WTC11 (cell line): ENCODE results near the gene NKAIN2. TPM values are rescaled to one million over a fixed set of nuclear protein-coding genes. Genes with fewer than 3 reads are reported as not detected.

ENCODE experiments used
- ATAC-seq: fragments of 200-7000 bp; cut with Tn5 transposase; 2 replicates; pipeline ENCODE4 v1.10.0; 2021; ENCODE audit warnings: mild to moderate bottlenecking, moderate library complexity
- CTCF ChIA-PET: fragments of 300-600 bp; sonication (Branson Sonifier 250); formaldehyde crosslinking; loops from one replicate; lab custom pipeline; 2021; ENCODE audit warnings: antibody characterized with exemption; lab: Charles Lee
- POLR2A ChIA-PET: fragments of 350-600 bp; sonication (Branson Sonifier 250); formaldehyde crosslinking; loops from one replicate; lab custom pipeline; 2021; ENCODE audit warnings: antibody characterized with exemption; lab: Charles Lee
- DNase-seq: peaks from one replicate; pipeline ENCODE4 v3.0.0; 2021; ENCODE audit warnings: low spot score
- H3K27ac Mint-ChIP-seq: 2 replicates; pipeline ENCODE4 v1.8.0; 2021; ENCODE audit warnings: mixed read lengths
- H3K27me3 Mint-ChIP-seq: 2 replicates; pipeline ENCODE4 v1.8.0; 2021; ENCODE audit warnings: low read depth, mild to moderate bottlenecking, moderate library complexity, mixed read lengths
- H3K36me3 Mint-ChIP-seq: 2 replicates; pipeline ENCODE4 v1.8.0; 2021; ENCODE audit warnings: mixed read lengths
- H3K4me1 Mint-ChIP-seq: 2 replicates; pipeline ENCODE4 v1.8.0; 2022; ENCODE audit warnings: mixed read lengths
- H3K4me3 Mint-ChIP-seq: 2 replicates; pipeline ENCODE4 v1.8.0; 2021; ENCODE audit warnings: mild to moderate bottlenecking, moderate library complexity, mixed read lengths
- H3K9me3 Mint-ChIP-seq: 2 replicates; pipeline ENCODE4 v1.8.0; 2021; ENCODE audit warnings: mixed read lengths
- ATF1 ChIP-seq: sonication (generic); formaldehyde crosslinking; IDR thresholded peaks from 2 replicates; pipeline ENCODE4 v1.8.1; 2023; ENCODE audit warnings: mild to moderate bottlenecking, moderate library complexity, missing genetic modification reagents
- CBFB ChIP-seq: sonication (generic); formaldehyde crosslinking; IDR thresholded peaks from 2 replicates; pipeline ENCODE4 v1.8.1; 2022; ENCODE audit warnings: mild to moderate bottlenecking, low read depth, missing genetic modification reagents
- ELF4 ChIP-seq: sonication (generic); formaldehyde crosslinking; IDR thresholded peaks from 2 replicates; pipeline ENCODE4 v1.8.1; 2022; ENCODE audit warnings: low read depth, mild to moderate bottlenecking, moderate library complexity, missing genetic modification reagents
- ESRRA ChIP-seq: sonication (generic); formaldehyde crosslinking; IDR thresholded peaks from 2 replicates; pipeline ENCODE4 v1.8.1; 2022; ENCODE audit warnings: mild to moderate bottlenecking, missing genetic modification reagents, borderline replicate concordance
- GTF2I ChIP-seq: fragments of 250-450 bp; sonication (Bioruptor Pico); conservative IDR thresholded peaks from 2 replicates; pipeline ENCODE4 v1.4.0; 2021; ENCODE audit warnings: mild to moderate bottlenecking
- MYBL2 ChIP-seq: sonication (generic); formaldehyde crosslinking; IDR thresholded peaks from 2 replicates; pipeline ENCODE4 v1.8.1; 2023; ENCODE audit warnings: mild to moderate bottlenecking, moderate library complexity, missing genetic modification reagents
- RORB ChIP-seq: fragments of 250-450 bp; sonication (Bioruptor Pico); IDR thresholded peaks from 2 replicates; pipeline ENCODE4 v1.9.0; 2021; ENCODE audit warnings: mild to moderate bottlenecking
- SP1 ChIP-seq: sonication (generic); formaldehyde crosslinking; conservative IDR thresholded peaks from 2 replicates; pipeline ENCODE4 v1.8.1; 2022; ENCODE audit warnings: missing genetic modification reagents
- TCF7 ChIP-seq: sonication (generic); formaldehyde crosslinking; IDR thresholded peaks from 2 replicates; pipeline ENCODE4 v1.8.0; 2022; ENCODE audit warnings: mild to moderate bottlenecking, low read depth, missing genetic modification reagents, moderate library complexity
- ZBTB21 ChIP-seq: sonication (generic); formaldehyde crosslinking; IDR thresholded peaks from 2 replicates; pipeline ENCODE4 v1.8.1; 2023; ENCODE audit warnings: mild to moderate bottlenecking, missing genetic modification reagents, borderline replicate concordance
- ZNF219 ChIP-seq: sonication (generic); formaldehyde crosslinking; IDR thresholded peaks from 2 replicates; pipeline ENCODE4 v1.8.0; 2023; ENCODE audit warnings: missing genetic modification reagents, mild to moderate bottlenecking, borderline replicate concordance
- ZNF396 ChIP-seq: fragments of 250-450 bp; sonication (Bioruptor Pico); IDR thresholded peaks from 2 replicates; pipeline ENCODE4 v1.8.0; 2021; ENCODE audit warnings: mild to moderate bottlenecking, moderate library complexity, borderline replicate concordance
- total RNA-seq: library from RNA; stranded (reverse); gene quantifications from 3 replicates; pipeline ENCODE4 v1.2.3, GENCODE V29; 2021
- TF ChIP-seq, protein P1 (sequence below): sonication (generic); formaldehyde crosslinking; conservative IDR thresholded peaks from 2 replicates; pipeline ENCODE4 v1.8.1; 2023; ENCODE audit warnings: mild to moderate bottlenecking, low read depth, missing genetic modification reagents, moderate library complexity
- TF ChIP-seq, protein P2 (sequence below): sonication (generic); formaldehyde crosslinking; IDR thresholded peaks from 2 replicates; pipeline ENCODE4 v1.8.0; 2023; ENCODE audit warnings: missing genetic modification reagents, mild to moderate bottlenecking, borderline replicate concordance
- TF ChIP-seq, protein P3 (sequence below): sonication (generic); formaldehyde crosslinking; IDR thresholded peaks from 2 replicates; pipeline ENCODE4 v1.8.0; 2023; ENCODE audit warnings: missing genetic modification reagents
- TF ChIP-seq, protein P4 (sequence below): sonication (generic); formaldehyde crosslinking; IDR thresholded peaks from 2 replicates; pipeline ENCODE4 v1.8.0; 2022; ENCODE audit warnings: mild to moderate bottlenecking, missing genetic modification reagents
- TF ChIP-seq, protein P5 (sequence below): sonication (generic); formaldehyde crosslinking; IDR thresholded peaks from 2 replicates; pipeline ENCODE4 v1.8.1; 2023; ENCODE audit warnings: mild to moderate bottlenecking, missing genetic modification reagents, borderline replicate concordance
- TF ChIP-seq, protein P6 (sequence below): sonication (generic); formaldehyde crosslinking; IDR thresholded peaks from 2 replicates; pipeline ENCODE4 v1.8.1; 2023; ENCODE audit warnings: mild to moderate bottlenecking, missing genetic modification reagents, moderate library complexity
- TF ChIP-seq, protein P7 (sequence below): sonication (generic); formaldehyde crosslinking; IDR thresholded peaks from 2 replicates; pipeline ENCODE4 v1.8.0; 2022; ENCODE audit warnings: mild to moderate bottlenecking, missing genetic modification reagents

NKAIN2 gene
- total RNA-seq, 1 experiment from 2014 or later: 0.33 TPM

DNA sequence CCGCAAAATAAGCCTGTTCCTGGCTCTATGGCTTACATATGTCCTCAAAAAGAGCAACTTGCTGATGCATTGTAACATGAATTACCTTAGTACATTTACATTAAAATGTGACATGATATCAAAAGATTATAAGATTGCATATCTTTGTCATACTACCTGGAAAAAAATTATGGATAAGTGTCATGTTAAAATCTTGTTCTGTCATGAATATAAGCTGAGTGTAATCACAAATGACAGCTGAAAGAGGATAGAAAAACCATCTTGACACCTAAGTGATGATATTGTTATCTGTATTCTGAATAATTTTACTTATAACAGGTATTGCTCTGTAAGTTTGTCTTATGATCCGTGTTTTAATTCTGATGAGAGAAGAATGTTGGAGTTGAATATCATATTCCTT is 655.6 kb downstream of the NKAIN2 start (continued):
- TF ChIP-seq SP1 (CRISPR knock-in tag) (no peak), ESRRA (CRISPR knock-in tag) (no peak)

DNA sequence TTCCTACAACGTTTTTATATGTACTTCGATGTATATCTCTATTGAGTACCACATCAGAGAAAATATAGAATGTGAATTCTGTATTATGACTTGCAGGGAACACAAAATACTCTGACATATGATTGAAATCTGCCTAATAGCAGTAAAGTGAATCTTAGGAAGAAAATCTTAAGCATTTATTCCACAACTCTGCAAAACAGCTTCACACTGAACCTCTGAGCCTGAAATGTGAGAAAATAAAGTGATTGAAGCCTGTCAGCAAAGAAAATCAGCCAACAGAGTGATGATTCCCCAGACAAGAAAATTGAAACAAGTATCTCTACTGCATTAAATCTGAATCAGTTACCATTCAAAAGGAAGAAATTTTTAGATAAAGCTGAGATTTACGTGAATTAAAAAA is 659.1 kb downstream of the NKAIN2 start:
- ATAC-seq (no peak), DNase-seq (no peak)
- CTCF ChIA-PET: no interaction called here
- H3K9me3 Mint-ChIP-seq: peaks cover 12% of the 10 kb centered on the region
- POLR2A ChIA-PET: no interaction called here
- no peaks in the 10 kb centered on the region for H3K4me1 Mint-ChIP-seq
- no peaks in the 10 kb centered on the region for H3K36me3 Mint-ChIP-seq
- H3K27ac Mint-ChIP-seq: no peak overlapping the region
- TF ChIP-seq GTF2I (CRISPR knock-in tag) (no peak), MYBL2 (no peak), ELF4 (CRISPR knock-in tag) (no peak), ATF1 (CRISPR knock-in tag) (no peak), RORB (CRISPR knock-in tag) (no peak), SP1 (CRISPR knock-in tag) (no peak), ZNF219 (no peak), CBFB (CRISPR knock-in tag) (no peak)
- TF ChIP-seq, protein P1, sequence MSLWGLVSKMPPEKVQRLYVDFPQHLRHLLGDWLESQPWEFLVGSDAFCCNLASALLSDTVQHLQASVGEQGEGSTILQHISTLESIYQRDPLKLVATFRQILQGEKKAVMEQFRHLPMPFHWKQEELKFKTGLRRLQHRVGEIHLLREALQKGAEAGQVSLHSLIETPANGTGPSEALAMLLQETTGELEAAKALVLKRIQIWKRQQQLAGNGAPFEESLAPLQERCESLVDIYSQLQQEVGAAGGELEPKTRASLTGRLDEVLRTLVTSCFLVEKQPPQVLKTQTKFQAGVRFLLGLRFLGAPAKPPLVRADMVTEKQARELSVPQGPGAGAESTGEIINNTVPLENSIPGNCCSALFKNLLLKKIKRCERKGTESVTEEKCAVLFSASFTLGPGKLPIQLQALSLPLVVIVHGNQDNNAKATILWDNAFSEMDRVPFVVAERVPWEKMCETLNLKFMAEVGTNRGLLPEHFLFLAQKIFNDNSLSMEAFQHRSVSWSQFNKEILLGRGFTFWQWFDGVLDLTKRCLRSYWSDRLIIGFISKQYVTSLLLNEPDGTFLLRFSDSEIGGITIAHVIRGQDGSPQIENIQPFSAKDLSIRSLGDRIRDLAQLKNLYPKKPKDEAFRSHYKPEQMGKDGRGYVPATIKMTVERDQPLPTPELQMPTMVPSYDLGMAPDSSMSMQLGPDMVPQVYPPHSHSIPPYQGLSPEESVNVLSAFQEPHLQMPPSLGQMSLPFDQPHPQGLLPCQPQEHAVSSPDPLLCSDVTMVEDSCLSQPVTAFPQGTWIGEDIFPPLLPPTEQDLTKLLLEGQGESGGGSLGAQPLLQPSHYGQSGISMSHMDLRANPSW (CRISPR knock-in tag): no peak
- TF ChIP-seq, protein P2, sequence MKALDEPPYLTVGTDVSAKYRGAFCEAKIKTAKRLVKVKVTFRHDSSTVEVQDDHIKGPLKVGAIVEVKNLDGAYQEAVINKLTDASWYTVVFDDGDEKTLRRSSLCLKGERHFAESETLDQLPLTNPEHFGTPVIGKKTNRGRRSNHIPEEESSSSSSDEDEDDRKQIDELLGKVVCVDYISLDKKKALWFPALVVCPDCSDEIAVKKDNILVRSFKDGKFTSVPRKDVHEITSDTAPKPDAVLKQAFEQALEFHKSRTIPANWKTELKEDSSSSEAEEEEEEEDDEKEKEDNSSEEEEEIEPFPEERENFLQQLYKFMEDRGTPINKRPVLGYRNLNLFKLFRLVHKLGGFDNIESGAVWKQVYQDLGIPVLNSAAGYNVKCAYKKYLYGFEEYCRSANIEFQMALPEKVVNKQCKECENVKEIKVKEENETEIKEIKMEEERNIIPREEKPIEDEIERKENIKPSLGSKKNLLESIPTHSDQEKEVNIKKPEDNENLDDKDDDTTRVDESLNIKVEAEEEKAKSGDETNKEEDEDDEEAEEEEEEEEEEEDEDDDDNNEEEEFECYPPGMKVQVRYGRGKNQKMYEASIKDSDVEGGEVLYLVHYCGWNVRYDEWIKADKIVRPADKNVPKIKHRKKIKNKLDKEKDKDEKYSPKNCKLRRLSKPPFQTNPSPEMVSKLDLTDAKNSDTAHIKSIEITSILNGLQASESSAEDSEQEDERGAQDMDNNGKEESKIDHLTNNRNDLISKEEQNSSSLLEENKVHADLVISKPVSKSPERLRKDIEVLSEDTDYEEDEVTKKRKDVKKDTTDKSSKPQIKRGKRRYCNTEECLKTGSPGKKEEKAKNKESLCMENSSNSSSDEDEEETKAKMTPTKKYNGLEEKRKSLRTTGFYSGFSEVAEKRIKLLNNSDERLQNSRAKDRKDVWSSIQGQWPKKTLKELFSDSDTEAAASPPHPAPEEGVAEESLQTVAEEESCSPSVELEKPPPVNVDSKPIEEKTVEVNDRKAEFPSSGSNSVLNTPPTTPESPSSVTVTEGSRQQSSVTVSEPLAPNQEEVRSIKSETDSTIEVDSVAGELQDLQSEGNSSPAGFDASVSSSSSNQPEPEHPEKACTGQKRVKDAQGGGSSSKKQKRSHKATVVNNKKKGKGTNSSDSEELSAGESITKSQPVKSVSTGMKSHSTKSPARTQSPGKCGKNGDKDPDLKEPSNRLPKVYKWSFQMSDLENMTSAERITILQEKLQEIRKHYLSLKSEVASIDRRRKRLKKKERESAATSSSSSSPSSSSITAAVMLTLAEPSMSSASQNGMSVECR (CRISPR knock-in tag): no peak
- TF ChIP-seq, protein P3, sequence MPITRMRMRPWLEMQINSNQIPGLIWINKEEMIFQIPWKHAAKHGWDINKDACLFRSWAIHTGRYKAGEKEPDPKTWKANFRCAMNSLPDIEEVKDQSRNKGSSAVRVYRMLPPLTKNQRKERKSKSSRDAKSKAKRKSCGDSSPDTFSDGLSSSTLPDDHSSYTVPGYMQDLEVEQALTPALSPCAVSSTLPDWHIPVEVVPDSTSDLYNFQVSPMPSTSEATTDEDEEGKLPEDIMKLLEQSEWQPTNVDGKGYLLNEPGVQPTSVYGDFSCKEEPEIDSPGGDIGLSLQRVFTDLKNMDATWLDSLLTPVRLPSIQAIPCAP: no peak
- TF ChIP-seq, protein P4, sequence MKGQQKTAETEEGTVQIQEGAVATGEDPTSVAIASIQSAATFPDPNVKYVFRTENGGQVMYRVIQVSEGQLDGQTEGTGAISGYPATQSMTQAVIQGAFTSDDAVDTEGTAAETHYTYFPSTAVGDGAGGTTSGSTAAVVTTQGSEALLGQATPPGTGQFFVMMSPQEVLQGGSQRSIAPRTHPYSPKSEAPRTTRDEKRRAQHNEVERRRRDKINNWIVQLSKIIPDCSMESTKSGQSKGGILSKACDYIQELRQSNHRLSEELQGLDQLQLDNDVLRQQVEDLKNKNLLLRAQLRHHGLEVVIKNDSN (CRISPR knock-in tag): no peak
- no peaks in the 10 kb centered on the region for H3K27me3 Mint-ChIP-seq
- no peak overlapping the region for H3K4me3 Mint-ChIP-seq

DNA sequence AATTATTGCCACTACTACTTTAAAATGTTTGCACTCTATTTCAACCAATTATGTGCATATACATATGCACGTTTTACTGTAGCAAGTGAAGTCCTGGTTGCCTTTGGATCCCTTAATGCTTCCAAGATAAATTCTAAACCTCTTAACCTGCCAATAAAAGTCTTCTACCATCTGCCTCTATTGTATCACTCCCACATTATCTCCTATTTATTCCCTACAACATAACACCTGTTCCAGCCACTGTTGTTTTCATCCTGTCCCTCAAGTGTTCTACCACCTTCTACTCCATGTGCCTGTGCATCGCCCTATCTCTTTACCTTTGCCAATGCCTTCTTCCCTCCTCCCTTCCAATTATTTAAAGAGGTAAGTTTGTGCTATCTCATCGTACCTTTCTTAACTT is 659.6 kb downstream of the NKAIN2 start:
- H3K36me3 Mint-ChIP-seq: no peaks in the 10 kb centered on the region
- no peaks in the 10 kb centered on the region for H3K27me3 Mint-ChIP-seq
- H3K9me3 Mint-ChIP-seq: peaks cover 12% of the 10 kb centered on the region
- ChIA-PET CTCF (no interaction called here), POLR2A (no interaction called here)
- H3K27ac Mint-ChIP-seq: no peak overlapping the region
- H3K4me1 Mint-ChIP-seq: no peaks in the 10 kb centered on the region
- no peak overlapping the region for H3K4me3 Mint-ChIP-seq
- DNase-seq (no peak), ATAC-seq (no peak)
- TF ChIP-seq, protein P5, sequence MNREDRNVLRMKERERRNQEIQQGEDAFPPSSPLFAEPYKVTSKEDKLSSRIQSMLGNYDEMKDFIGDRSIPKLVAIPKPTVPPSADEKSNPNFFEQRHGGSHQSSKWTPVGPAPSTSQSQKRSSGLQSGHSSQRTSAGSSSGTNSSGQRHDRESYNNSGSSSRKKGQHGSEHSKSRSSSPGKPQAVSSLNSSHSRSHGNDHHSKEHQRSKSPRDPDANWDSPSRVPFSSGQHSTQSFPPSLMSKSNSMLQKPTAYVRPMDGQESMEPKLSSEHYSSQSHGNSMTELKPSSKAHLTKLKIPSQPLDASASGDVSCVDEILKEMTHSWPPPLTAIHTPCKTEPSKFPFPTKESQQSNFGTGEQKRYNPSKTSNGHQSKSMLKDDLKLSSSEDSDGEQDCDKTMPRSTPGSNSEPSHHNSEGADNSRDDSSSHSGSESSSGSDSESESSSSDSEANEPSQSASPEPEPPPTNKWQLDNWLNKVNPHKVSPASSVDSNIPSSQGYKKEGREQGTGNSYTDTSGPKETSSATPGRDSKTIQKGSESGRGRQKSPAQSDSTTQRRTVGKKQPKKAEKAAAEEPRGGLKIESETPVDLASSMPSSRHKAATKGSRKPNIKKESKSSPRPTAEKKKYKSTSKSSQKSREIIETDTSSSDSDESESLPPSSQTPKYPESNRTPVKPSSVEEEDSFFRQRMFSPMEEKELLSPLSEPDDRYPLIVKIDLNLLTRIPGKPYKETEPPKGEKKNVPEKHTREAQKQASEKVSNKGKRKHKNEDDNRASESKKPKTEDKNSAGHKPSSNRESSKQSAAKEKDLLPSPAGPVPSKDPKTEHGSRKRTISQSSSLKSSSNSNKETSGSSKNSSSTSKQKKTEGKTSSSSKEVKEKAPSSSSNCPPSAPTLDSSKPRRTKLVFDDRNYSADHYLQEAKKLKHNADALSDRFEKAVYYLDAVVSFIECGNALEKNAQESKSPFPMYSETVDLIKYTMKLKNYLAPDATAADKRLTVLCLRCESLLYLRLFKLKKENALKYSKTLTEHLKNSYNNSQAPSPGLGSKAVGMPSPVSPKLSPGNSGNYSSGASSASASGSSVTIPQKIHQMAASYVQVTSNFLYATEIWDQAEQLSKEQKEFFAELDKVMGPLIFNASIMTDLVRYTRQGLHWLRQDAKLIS (CRISPR knock-in tag): no peak
- TF ChIP-seq ZNF396 (CRISPR knock-in tag) (no peak), ZBTB21 (CRISPR knock-in tag) (no peak), TCF7 (CRISPR knock-in tag) (no peak)
- TF ChIP-seq, protein P6, sequence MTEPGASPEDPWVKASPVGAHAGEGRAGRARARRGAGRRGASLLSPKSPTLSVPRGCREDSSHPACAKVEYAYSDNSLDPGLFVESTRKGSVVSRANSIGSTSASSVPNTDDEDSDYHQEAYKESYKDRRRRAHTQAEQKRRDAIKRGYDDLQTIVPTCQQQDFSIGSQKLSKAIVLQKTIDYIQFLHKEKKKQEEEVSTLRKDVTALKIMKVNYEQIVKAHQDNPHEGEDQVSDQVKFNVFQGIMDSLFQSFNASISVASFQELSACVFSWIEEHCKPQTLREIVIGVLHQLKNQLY (CRISPR knock-in tag): no peak
- TF ChIP-seq, protein P7, sequence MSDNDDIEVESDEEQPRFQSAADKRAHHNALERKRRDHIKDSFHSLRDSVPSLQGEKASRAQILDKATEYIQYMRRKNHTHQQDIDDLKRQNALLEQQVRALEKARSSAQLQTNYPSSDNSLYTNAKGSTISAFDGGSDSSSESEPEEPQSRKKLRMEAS (CRISPR knock-in tag): no peak
- TF ChIP-seq, protein P4 (CRISPR knock-in tag): no peak
